ENCODE measurements around the gene DLL3. TPM values are rescaled to one million over a fixed set of nuclear protein-coding genes. Genes with fewer than 3 reads are reported as not detected.

DLL3 gene
- total and polyA plus RNA-seq, 9 of the 15 experiments (the other 6 are each of a cell fraction or from before 2014, with no cell fraction given): 0.80 to 6.3 (median 1.2) TPM

GRCh38 chr19:39506944-39507714 is 8.4 kb downstream of the DLL3 start (continued):
- TF ChIP-seq, protein P1, sequence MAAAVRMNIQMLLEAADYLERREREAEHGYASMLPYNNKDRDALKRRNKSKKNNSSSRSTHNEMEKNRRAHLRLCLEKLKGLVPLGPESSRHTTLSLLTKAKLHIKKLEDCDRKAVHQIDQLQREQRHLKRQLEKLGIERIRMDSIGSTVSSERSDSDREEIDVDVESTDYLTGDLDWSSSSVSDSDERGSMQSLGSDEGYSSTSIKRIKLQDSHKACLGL (CRISPR knock-in tag; IDR thresholded peaks at IDR 0.05; ENCODE audit: borderline replicate concordance, poor library complexity, severe bottlenecking): peak; percentile 48
- TF ChIP-seq E2F1 (CRISPR knock-in tag; IDR thresholded peaks at IDR 0.05): no peak; the same call in 1 of the 2 replicates
- TF ChIP-seq TCF3 (CRISPR knock-in tag; IDR thresholded peaks at IDR 0.05): peak; percentile 31; the same call in 1 of the 2 replicates
- peak; percentile 95 for TF ChIP-seq ZNF282 (CRISPR knock-in tag; IDR thresholded peaks at IDR 0.05)
- TF ChIP-seq SMAD4 (CRISPR knock-in tag; conservative IDR thresholded peaks at IDR 0.05): peak; percentile 81
- no peak for TF ChIP-seq MEF2D (tag; conservative IDR thresholded peaks at IDR 0.05; ENCODE audit: low read depth)
- no peak for TF ChIP-seq CAMTA2 (CRISPR knock-in tag; conservative IDR thresholded peaks at IDR 0.05)
- TF ChIP-seq, protein P2, sequence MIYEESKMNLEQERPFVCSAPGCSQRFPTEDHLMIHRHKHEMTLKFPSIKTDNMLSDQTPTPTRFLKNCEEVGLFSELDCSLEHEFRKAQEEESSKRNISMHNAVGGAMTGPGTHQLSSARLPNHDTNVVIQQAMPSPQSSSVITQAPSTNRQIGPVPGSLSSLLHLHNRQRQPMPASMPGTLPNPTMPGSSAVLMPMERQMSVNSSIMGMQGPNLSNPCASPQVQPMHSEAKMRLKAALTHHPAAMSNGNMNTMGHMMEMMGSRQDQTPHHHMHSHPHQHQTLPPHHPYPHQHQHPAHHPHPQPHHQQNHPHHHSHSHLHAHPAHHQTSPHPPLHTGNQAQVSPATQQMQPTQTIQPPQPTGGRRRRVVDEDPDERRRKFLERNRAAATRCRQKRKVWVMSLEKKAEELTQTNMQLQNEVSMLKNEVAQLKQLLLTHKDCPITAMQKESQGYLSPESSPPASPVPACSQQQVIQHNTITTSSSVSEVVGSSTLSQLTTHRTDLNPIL (CRISPR knock-in tag; IDR thresholded peaks at IDR 0.05): no peak
- TF ChIP-seq TAL1 (IDR thresholded peaks at IDR 0.05): no peak
- no peak for TF ChIP-seq ARID2 (IDR thresholded peaks at IDR 0.05)
- 0 out of 2 replicates have a peak, but pooled peaks have one; percentile 23 for TF ChIP-seq ZNF263 (CRISPR knock-in tag; IDR thresholded peaks at IDR 0.05; ENCODE audit: borderline replicate concordance)
- TF ChIP-seq KDM5B (IDR thresholded peaks at IDR 0.05; ENCODE audit: insufficient replicate concordance, low read depth, low read length): peak; percentile 52
- peak; percentile 35; the same call in 1 of the 2 replicates for TF ChIP-seq E2F4 (CRISPR knock-in tag; IDR thresholded peaks at IDR 0.05; ENCODE audit: low read depth)
- TF ChIP-seq NR3C1 (CRISPR knock-in tag; IDR thresholded peaks at IDR 0.05): peak; percentile 96
- no peak for TF ChIP-seq ID3 (CRISPR knock-in tag; IDR thresholded peaks at IDR 0.05)
- peak; percentile 69 for TF ChIP-seq ID3 (tag; IDR thresholded peaks at IDR 0.05)
- peak; percentile 99 for TF ChIP-seq CXXC5 (CRISPR knock-in tag; IDR thresholded peaks at IDR 0.05)
- TF ChIP-seq FOXP1 (CRISPR knock-in tag; IDR thresholded peaks at IDR 0.05): peak; percentile 98
- TF ChIP-seq ETS2 (tag; IDR thresholded peaks at IDR 0.05; ENCODE audit: borderline replicate concordance, poor library complexity, severe bottlenecking): no peak
- TF ChIP-seq ZNF436 (CRISPR knock-in tag; IDR thresholded peaks at IDR 0.05): no peak
- peak; percentile 89 to 93 for TF ChIP-seq NRF1 (conservative IDR thresholded peaks at IDR 0.05 in 1 of 2, IDR thresholded peaks at IDR 0.05 in 1 of 2)

Measured in K562 (cell line).